Gastroesophageal sphincter (tissue), 4 donors: ENCODE results near the gene NCKAP5. TPM values are rescaled to one million over a fixed set of nuclear protein-coding genes. Genes with fewer than 3 reads are reported as not detected.

Experiments used
- ATAC-seq: fragments of 150-250 bp; one replicate; pipeline ENCODE4 v1.9.1; 2016; ENCODE audit warnings: mild to moderate bottlenecking, moderate library complexity
- H3K27ac ChIP-seq, 4 donors: fragments of 200-600 bp; sonication (generic) in 3 of 4; 1 replicate in 3 of 4; 2 replicates in 1 of 4; pipeline ENCODE4 v1.5.1; 2016 to 2019
- H3K27me3 ChIP-seq: fragments of 200-600 bp; sonication (generic); one replicate; pipeline ENCODE4 v1.5.1; 2019
- H3K36me3 ChIP-seq, 2 donors: fragments of 200-600 bp; sonication (generic); one replicate each; pipeline ENCODE4 v1.5.1; 2019; ENCODE audit warnings: control low read depth in 1 of 2
- H3K4me1 ChIP-seq, 3 donors: fragments of 200-600 bp; sonication (generic); 1 replicate in 2 of 3; 2 replicates in 1 of 3; pipeline ENCODE4 v1.5.1; 2016 to 2019; ENCODE audit warnings: control low read depth in 2 of 3
- H3K4me3 ChIP-seq, 2 donors: fragments of 200-600 bp; sonication (generic); one replicate each; pipeline ENCODE4 v1.5.1; 2019; ENCODE audit warnings: mild to moderate bottlenecking in 1 of 2, moderate library complexity in 1 of 2
- H3K9me3 ChIP-seq, 3 donors: fragments of 200-600 bp; sonication (generic); one replicate each; pipeline ENCODE4 v1.5.1; 2017 to 2019; ENCODE audit warnings: control low read depth in 2 of 3
- EP300 ChIP-seq: sonication (generic); formaldehyde crosslinking; IDR thresholded peaks from one replicate; pipeline ENCODE4 v1.6.1; 2017; ENCODE audit warnings: antibody characterized with exemption, mild to moderate bottlenecking
- POLR2A ChIP-seq, 2 donors: fragments of 450-650 bp; IDR thresholded peaks; one replicate each; pipeline ENCODE4 v1.6.1; 2017; ENCODE audit warnings: antibody characterized with exemption in 2 of 2, mild to moderate bottlenecking in 2 of 2, moderate library complexity in 1 of 2
- POLR2AphosphoS5 ChIP-seq: sonication (generic); formaldehyde crosslinking; IDR thresholded peaks from one replicate; pipeline ENCODE4 v1.6.1; 2017; ENCODE audit warnings: antibody characterized with exemption
- WGBS, 2 donors: methylation state at CpG; one replicate each; pipeline ENCODE4 v1.1.5; 2018; ENCODE audit warnings: low coverage in 1 of 2; 5-methylcytosine and 5-hydroxymethylcytosine counted together
- total RNA-seq, 4 donors: library from RNA; depleted of rRNA; stranded (reverse); fragments of >200 nt; gene quantifications; one replicate each; pipeline ENCODE4 v1.1.0, GENCODE V29; 2016
- TF ChIP-seq, protein P1 (sequence below), 4 experiments: fragments of 200-600 bp in 2 of 4; fragments of 450-650 bp in 2 of 4; sonication (generic) in 1 of 4; IDR thresholded peaks; one replicate each; pipeline ENCODE4 v1.5.1; 2017 to 2019; ENCODE audit warnings: antibody characterized with exemption in 4 of 4, mild to moderate bottlenecking in 2 of 4, moderate library complexity in 2 of 4

The NCKAP5 gene
- total RNA-seq, 4 donors from 2014 or later: 0.16 to 0.57 (median 0.33) TPM

DNA sequence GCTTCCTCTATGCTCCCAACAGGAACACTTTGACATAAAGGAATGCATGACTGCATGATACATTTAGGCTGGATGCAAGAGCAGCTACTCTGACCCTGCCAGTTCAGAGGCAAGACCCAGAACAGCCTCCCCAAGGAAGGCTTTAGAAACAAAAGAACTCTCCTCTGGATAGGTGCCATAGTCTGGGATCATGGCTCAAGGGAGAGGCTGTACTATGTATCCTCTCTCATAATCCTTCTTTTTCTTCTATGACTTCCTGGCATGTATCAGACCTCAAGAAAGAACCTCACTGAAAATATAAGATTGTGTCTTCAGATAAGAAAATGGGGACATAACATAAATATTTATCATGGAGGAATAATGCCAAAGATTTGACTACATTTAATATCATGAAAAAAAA, 704.3 kb downstream of the NCKAP5 start:
- no peak overlapping the region for H3K4me3 ChIP-seq
- H3K9me3 ChIP-seq: no peaks in the 10 kb centered on the region
- H3K4me1 ChIP-seq: no peaks in the 10 kb centered on the region
- no peak for ATAC-seq
- H3K36me3 ChIP-seq: no peaks in the 10 kb centered on the region
- peaks cover 3% of the 10 kb centered on the region for H3K27me3 ChIP-seq
- H3K27ac ChIP-seq: no peak overlapping the region
- TF ChIP-seq EP300 (no peak), POLR2AphosphoS5 (no peak), POLR2A (IDR thresholded peaks at IDR 0.05) (no peak)
- TF ChIP-seq, protein P1, sequence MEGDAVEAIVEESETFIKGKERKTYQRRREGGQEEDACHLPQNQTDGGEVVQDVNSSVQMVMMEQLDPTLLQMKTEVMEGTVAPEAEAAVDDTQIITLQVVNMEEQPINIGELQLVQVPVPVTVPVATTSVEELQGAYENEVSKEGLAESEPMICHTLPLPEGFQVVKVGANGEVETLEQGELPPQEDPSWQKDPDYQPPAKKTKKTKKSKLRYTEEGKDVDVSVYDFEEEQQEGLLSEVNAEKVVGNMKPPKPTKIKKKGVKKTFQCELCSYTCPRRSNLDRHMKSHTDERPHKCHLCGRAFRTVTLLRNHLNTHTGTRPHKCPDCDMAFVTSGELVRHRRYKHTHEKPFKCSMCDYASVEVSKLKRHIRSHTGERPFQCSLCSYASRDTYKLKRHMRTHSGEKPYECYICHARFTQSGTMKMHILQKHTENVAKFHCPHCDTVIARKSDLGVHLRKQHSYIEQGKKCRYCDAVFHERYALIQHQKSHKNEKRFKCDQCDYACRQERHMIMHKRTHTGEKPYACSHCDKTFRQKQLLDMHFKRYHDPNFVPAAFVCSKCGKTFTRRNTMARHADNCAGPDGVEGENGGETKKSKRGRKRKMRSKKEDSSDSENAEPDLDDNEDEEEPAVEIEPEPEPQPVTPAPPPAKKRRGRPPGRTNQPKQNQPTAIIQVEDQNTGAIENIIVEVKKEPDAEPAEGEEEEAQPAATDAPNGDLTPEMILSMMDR (IDR thresholded peaks at IDR 0.05): no peak

DNA sequence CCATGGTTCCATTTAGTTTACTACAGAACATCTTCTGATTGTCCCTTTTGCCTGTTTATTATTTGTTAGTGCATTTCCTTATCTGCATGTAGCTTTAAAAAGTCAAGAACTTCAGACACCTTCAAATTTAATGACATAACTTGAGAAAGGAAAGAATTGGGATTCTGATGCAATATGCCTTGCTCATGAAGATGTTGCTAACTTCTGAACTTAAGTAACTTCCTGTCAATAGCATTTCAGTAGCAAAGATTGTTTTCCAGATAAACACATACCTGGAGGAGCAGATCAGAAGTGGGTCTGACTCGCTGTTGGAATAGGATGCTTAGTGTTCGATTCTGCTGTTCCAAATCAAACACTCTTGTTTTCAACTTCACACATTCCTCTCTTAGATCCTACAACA, 708.0 kb downstream of the NCKAP5 start:
- Histone ChIP-seq H3K36me3 (no peaks in the 10 kb centered on the region), H3K27me3 (peaks cover 3% of the 10 kb centered on the region), H3K4me1 (no peaks in the 10 kb centered on the region), H3K27ac (no peak overlapping the region), H3K4me3 (no peak overlapping the region), H3K9me3 (no peaks in the 10 kb centered on the region)
- TF ChIP-seq, protein P1 (IDR thresholded peaks at IDR 0.05): no peak
- TF ChIP-seq EP300: no peak
- ATAC-seq: no peak
- WGBS, 2 donors: 92 to 94% methylated on average over 2 of the region's 2 CpGs

DNA sequence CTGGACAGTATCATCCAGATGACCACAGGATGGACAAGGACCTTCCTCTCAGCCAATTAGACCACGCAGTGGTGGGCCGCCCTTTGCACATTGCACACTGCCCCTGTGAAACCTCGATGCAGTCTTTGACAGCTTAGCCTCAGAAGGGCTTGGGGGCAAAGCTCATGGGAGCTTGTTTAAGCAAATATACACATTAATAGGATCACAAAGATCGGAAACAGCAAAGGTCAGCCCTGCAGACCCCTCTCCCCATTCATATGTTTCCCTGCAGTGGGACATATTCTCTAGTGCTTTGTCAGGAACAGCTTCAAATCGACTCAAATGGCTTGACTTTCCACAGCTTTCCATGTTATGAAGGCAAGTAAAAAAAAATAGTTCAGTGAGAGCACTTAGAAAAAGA, 708.7 kb downstream of the NCKAP5 start:
- ATAC-seq: no peak
- TF ChIP-seq POLR2AphosphoS5: no peak
- TF ChIP-seq POLR2A (IDR thresholded peaks at IDR 0.05): no peak
- TF ChIP-seq, protein P1 (IDR thresholded peaks at IDR 0.05): no peak
- no peak for TF ChIP-seq EP300

DNA sequence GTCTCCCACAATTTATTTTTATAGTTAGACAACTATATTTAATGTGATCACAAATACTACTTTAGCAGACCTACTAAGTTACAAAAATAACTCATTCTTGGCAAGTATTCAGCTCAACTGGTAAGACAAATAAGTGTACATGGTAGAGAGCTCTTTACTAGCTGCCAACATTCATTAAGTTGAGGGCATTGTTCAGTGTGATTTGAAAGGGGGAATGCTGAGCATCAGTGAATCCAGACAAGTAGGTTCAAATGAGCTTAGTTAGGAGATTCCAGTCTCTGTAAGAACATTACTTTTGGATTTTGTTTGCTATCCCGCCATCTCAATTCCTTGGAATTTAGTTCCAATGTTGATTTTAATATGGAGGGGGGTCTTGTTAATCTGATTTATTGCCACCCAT, 710.9 kb downstream of the NCKAP5 start:
- no peaks in the 10 kb centered on the region for H3K9me3 ChIP-seq
- peaks cover 1% of the 10 kb centered on the region for H3K27me3 ChIP-seq
- H3K4me3 ChIP-seq: no peak overlapping the region
- H3K36me3 ChIP-seq: no peaks in the 10 kb centered on the region
- no peak for TF ChIP-seq POLR2A (IDR thresholded peaks at IDR 0.05)
- no peak overlapping the region for H3K27ac ChIP-seq
- WGBS, 2 donors: 63 to 100% methylated on average over 1 of the region's 1 CpG
- ATAC-seq: no peak
- no peaks in the 10 kb centered on the region for H3K4me1 ChIP-seq

More for the DNA sequence above, 708.7 kb downstream of the NCKAP5 start:
- Histone ChIP-seq H3K27me3 (peaks cover 3% of the 10 kb centered on the region), H3K4me3 (no peak overlapping the region), H3K27ac (no peak overlapping the region), H3K9me3 (no peaks in the 10 kb centered on the region), H3K36me3 (no peaks in the 10 kb centered on the region), H3K4me1 (no peaks in the 10 kb centered on the region)
- WGBS, 2 donors: 46 to 71% methylated on average over 4 to 5 of the region's 5 CpGs

DNA sequence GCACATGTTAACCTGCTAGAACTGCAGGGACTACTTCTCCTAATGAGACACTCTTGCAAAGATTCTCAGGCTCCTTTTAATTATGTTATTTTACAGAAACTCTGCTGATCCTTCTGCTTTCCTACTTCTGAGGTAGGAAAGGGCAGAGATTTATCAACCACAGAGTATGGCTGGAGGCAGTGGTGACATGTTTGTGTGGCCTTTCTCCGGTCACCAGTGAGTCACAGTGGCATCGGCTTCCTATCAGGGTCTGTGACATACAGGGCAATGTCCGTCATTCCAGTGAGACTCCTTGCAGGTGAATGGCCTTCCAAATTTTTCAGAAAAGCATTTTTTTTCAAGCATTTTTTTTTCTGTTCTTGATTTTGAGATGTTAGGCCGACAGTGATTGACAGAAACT, 717.6 kb downstream of the NCKAP5 start:
- H3K4me1 ChIP-seq: no peaks in the 10 kb centered on the region
- 90 to 92% methylated on average over 2 to 4 of the region's 4 CpGs for WGBS, 2 donors
- ATAC-seq: no peak

More for the DNA sequence above, 717.6 kb downstream of the NCKAP5 start:
- Histone ChIP-seq H3K9me3 (no peaks in the 10 kb centered on the region), H3K36me3 (no peaks in the 10 kb centered on the region), H3K4me3 (no peak overlapping the region), H3K27ac (no peak overlapping the region), H3K27me3 (no peaks in the 10 kb centered on the region)
- TF ChIP-seq POLR2AphosphoS5 (no peak), POLR2A (IDR thresholded peaks at IDR 0.05) (no peak), EP300 (no peak)
- TF ChIP-seq, protein P1 (IDR thresholded peaks at IDR 0.05): no peak
